ENCODE measurements around the gene MT3.

Gene MT3

DNA sequence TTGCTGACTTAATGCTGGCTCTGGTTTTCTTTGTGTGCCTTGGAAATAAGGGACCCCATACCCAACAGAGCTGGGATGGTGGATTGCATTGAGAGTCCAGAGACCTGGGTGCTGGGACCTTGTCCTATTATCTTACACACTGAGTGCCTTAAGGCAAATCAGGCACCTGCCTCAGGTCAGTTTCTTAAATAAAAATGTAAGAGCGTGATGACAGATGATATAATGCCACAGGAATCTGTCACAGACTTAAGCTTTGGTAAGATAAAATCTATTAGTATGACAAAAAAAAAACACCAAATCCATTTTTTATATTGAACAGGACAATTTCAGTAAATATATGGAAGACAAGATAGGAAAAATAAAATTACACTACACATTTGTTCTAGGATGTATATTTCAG is 50.7 kb downstream of the MT3 start:
- no peak overlapping the region for H3K27ac ChIP-seq
- peaks cover 100% of the 10 kb centered on the region for H3K27me3 ChIP-seq
- no peaks in the 10 kb centered on the region for H3K36me3 ChIP-seq
- H3K9me3 ChIP-seq = no peaks in the 10 kb centered on the region
- H3K4me1 ChIP-seq (ENCODE audit: control insufficient read depth in 1 of 2, insufficient read depth in 1 of 2, low read depth in 1 of 2, low read length in 1 of 2) = peaks cover 0 to 1% of the 10 kb centered on the region in 2 experiments
- no peak overlapping the region for H3K4me3 ChIP-seq (ENCODE audit: low read depth in 1 of 2, low read length in 1 of 2)
- TF ChIP-seq, protein P1, sequence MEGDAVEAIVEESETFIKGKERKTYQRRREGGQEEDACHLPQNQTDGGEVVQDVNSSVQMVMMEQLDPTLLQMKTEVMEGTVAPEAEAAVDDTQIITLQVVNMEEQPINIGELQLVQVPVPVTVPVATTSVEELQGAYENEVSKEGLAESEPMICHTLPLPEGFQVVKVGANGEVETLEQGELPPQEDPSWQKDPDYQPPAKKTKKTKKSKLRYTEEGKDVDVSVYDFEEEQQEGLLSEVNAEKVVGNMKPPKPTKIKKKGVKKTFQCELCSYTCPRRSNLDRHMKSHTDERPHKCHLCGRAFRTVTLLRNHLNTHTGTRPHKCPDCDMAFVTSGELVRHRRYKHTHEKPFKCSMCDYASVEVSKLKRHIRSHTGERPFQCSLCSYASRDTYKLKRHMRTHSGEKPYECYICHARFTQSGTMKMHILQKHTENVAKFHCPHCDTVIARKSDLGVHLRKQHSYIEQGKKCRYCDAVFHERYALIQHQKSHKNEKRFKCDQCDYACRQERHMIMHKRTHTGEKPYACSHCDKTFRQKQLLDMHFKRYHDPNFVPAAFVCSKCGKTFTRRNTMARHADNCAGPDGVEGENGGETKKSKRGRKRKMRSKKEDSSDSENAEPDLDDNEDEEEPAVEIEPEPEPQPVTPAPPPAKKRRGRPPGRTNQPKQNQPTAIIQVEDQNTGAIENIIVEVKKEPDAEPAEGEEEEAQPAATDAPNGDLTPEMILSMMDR (IDR thresholded peaks at IDR 0.05) = no peak
